D721Med (cell line): ENCODE measurements around the gene PIK3C2G.

Experiments
- DNase-seq: peaks from one replicate; pipeline ENCODE4 v3.0.0; 2011; ENCODE audit warnings: low spot score; ENCODE audit not compliant: insufficient read length
- FAIRE-seq: peaks from 2 replicates; lab custom pipeline; 2011; peaks lifted over from hg19 to GRCh38; lab: Jason Lieb, UNC
- TF ChIP-seq, protein P1 (sequence below): IDR thresholded peaks from 2 replicates; pipeline ENCODE4 v1.5.1; 2012; ENCODE audit warnings: mild to moderate bottlenecking, control low read depth; ENCODE audit not compliant: insufficient read depth; ENCODE audit errors: missing control alignments

PIK3C2G gene

GRCh38 chr12:18651525-18651924 lies 390.2 kb downstream of the PIK3C2G start:
- DNase-seq (no peak), FAIRE-seq (no peak)
- TF ChIP-seq, protein P1, sequence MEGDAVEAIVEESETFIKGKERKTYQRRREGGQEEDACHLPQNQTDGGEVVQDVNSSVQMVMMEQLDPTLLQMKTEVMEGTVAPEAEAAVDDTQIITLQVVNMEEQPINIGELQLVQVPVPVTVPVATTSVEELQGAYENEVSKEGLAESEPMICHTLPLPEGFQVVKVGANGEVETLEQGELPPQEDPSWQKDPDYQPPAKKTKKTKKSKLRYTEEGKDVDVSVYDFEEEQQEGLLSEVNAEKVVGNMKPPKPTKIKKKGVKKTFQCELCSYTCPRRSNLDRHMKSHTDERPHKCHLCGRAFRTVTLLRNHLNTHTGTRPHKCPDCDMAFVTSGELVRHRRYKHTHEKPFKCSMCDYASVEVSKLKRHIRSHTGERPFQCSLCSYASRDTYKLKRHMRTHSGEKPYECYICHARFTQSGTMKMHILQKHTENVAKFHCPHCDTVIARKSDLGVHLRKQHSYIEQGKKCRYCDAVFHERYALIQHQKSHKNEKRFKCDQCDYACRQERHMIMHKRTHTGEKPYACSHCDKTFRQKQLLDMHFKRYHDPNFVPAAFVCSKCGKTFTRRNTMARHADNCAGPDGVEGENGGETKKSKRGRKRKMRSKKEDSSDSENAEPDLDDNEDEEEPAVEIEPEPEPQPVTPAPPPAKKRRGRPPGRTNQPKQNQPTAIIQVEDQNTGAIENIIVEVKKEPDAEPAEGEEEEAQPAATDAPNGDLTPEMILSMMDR, result no peak

DNA sequence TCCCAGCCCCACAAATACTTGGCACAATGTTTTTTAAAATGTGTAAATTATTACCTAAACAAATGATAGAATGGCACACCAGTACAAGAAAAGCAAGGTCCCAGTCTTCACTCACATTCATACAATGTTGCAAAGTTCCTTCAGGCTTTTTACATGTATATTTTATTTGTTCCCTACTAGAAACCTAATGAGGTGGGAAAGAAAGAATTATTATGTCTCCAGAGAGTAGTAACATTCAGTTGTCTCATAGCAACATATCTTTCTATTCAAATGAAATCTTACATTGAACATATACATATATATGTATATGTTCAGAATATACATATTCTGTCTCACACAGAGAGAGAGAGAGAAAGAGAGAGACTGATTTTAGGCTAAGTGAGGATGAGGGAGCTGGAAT lies 391.3 kb downstream of the PIK3C2G start:
- DNase-seq (no peak), FAIRE-seq (no peak)
- TF ChIP-seq, protein P1, result no peak

GRCh38 chr12:18653465-18653864 lies 392.1 kb downstream of the PIK3C2G start:
- DNase-seq, result no peak
- FAIRE-seq, result no peak
- TF ChIP-seq, protein P1, result no peak

GRCh38 chr12:18655351-18655750 lies 394.0 kb downstream of the PIK3C2G start:
- DNase-seq (no peak), FAIRE-seq (no peak)
- TF ChIP-seq, protein P1, result no peak

- TF ChIP-seq, protein P1, result no peak
- FAIRE-seq (no peak), DNase-seq (no peak)
These were observed 396.9 kb downstream of the PIK3C2G start for GRCh38 chr12:18658179-18658578.

- peak; percentile 16 for FAIRE-seq
- TF ChIP-seq, protein P1, result no peak
- DNase-seq, result no peak
These were observed 397.5 kb downstream of the PIK3C2G start for GRCh38 chr12:18658829-18659228.

DNA sequence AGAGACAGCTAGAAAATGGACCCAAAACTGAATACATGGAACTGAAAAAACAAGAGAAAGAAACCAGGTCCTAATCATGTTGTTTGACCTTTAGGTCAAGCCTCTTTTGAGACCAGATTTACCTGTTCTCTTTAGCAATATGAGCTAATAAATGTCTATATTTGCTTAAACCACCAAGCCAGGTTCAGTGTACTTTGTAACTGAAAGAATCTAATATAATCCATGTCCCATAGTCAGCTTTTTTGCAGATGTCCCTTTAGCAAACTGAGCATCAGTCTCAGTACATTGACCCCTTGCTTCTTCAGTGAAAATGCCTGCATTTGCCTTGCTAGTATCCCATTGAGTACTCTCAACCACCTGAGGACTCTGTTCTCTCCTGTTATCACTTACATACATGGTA lies 414.8 kb downstream of the PIK3C2G start:
- FAIRE-seq (no peak), DNase-seq (no peak)
- TF ChIP-seq, protein P1, result no peak
